Stimulated activated naive CD8-positive, alpha-beta T cell treated with anti-CD3 and anti-CD28 coated beads, Interleukin-15, amount 100 ng/mL, for 72 hours (primary cell): ENCODE measurements around the gene BCL2L2.
A peak's percentile ranks its signal among the peaks of the same experiment; 100 is the strongest.

Experiments used
- ATAC-seq: fragments of 150-1000 bp; cut with Tn5 transposase; 2 replicates; pipeline ENCODE4 v1.10.0; 2021; ENCODE audit warnings: mild to moderate bottlenecking, moderate library complexity
- DNase-seq, 2 donors: peaks; one replicate each; pipeline ENCODE4 v3.0.0; 2021 to 2022
- H3K27ac Mint-ChIP-seq, 2 donors: one replicate each; pipeline ENCODE4 v1.8.0; 2022; ENCODE audit warnings: mild to moderate bottlenecking in 2 of 2, mixed read lengths in 2 of 2, moderate library complexity in 2 of 2
- H3K27me3 Mint-ChIP-seq: one replicate; pipeline ENCODE4 v1.8.0; 2022; ENCODE audit warnings: mixed read lengths
- H3K4me1 Mint-ChIP-seq: one replicate; pipeline ENCODE4 v1.8.0; 2022; ENCODE audit warnings: mild to moderate bottlenecking, mixed read lengths
- H3K4me3 Mint-ChIP-seq, 2 donors: one replicate each; pipeline ENCODE4 v1.8.0; 2022; ENCODE audit warnings: mild to moderate bottlenecking in 2 of 2, mixed read lengths in 2 of 2, moderate library complexity in 1 of 2
- H3K9me3 Mint-ChIP-seq, 2 donors: one replicate each; pipeline ENCODE4 v1.8.0; 2022; ENCODE audit warnings: mixed read lengths in 2 of 2

BCL2L2 gene

DNA sequence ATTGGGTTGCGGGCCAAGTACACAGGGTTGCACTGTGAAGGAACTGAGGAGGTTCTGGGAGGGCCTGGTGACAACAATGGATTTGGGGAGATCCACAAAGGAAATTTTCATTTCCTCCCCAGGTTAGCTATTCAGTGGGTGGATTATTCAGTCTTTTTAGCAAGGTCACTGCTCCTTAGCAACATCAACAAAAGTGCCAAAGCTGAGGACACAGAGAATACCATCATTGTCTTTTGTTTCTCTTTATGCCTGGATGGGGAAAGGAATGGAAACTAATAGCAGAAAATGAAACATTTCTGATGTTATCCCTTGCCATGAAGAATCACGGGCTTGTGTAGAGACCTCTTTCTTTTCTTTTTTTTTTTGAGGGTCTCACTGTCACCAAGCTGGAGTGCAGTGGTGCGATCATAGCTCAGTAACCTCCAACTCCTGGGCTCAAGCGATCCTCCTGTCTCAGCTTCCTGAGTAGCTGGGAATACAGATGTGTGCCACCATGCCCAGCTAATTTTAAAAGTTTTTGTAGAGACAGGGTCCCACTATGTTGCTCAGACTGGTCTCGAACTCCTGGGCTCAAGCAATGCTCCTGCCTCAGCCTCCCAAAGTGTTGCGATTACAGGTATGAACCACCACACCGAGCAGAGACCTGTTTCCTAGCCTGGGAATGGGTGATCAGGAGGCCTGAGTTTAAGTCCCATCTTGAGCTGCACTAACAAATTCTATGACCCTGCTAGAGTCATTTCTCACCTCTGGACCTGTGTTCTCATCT lies 10.4 kb upstream of the BCL2L2 start:
- no peak for ATAC-seq
- Mint-ChIP-seq H3K4me3 (no peak overlapping the region), H3K4me1 (peaks cover 54% of the 10 kb centered on the region), H3K27me3 (no peaks in the 10 kb centered on the region), H3K27ac (no peak overlapping the region), H3K9me3 (no peaks in the 10 kb centered on the region)
- DNase-seq: no peak

DNA sequence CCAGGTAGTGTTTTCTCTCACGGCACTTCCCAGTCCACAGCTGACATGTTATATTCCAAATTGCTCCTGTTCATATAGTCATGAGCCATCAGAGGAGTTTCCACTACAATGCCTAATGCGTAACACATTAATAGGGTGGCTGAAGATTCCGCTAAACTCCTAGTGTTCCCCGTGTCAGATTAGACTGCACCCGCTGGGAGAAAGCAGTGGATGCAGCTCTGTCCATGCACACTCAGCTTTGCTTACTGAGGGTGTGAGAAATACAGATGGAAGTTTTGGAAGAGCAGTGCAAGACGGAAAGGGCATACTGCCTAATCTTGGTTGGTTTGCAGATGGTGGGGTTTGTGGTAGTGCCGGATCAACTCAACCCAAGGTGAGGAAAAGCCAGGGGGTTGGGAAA lies 9.5 kb upstream of the BCL2L2 start:
- no peak for DNase-seq
- peak overlapping the region; percentile 22 to 77 for H3K27ac Mint-ChIP-seq

GRCh38 chr14:23297611-23298277 lies 8.9 kb upstream of the BCL2L2 start:
- peaks cover 58% of the 10 kb centered on the region for H3K4me1 Mint-ChIP-seq
- H3K27me3 Mint-ChIP-seq: no peaks in the 10 kb centered on the region
- DNase-seq (no peak), ATAC-seq (no peak)
- H3K27ac Mint-ChIP-seq: peak overlapping the region in 1 of 2 donors; percentile 77
- no peaks in the 10 kb centered on the region for H3K9me3 Mint-ChIP-seq
- H3K4me3 Mint-ChIP-seq: no peak overlapping the region

More for the DNA sequence above, 9.5 kb upstream of the BCL2L2 start:
- peaks cover 54% of the 10 kb centered on the region for H3K4me1 Mint-ChIP-seq
- H3K27me3 Mint-ChIP-seq: no peaks in the 10 kb centered on the region
- no peak overlapping the region for H3K4me3 Mint-ChIP-seq
- H3K9me3 Mint-ChIP-seq: no peaks in the 10 kb centered on the region
- ATAC-seq: no peak

- Mint-ChIP-seq H3K9me3 (no peaks in the 10 kb centered on the region), H3K27ac (no peak overlapping the region), H3K27me3 (no peaks in the 10 kb centered on the region), H3K4me3 (no peak overlapping the region), H3K4me1 (peaks cover 59% of the 10 kb centered on the region)
- no peak for ATAC-seq
- no peak for DNase-seq
These were observed 7.2 kb upstream of the BCL2L2 start for GRCh38 chr14:23299211-23299957.

GRCh38 chr14:23299986-23300686 lies 6.5 kb upstream of the BCL2L2 start:
- Mint-ChIP-seq H3K27me3 (no peaks in the 10 kb centered on the region), H3K4me3 (peak overlapping the region; percentile 95 to 98), H3K9me3 (no peaks in the 10 kb centered on the region), H3K4me1 (peaks cover 52% of the 10 kb centered on the region), H3K27ac (peak overlapping the region; percentile 97 to 99)
- ATAC-seq (no peak), DNase-seq (no peak)

DNA sequence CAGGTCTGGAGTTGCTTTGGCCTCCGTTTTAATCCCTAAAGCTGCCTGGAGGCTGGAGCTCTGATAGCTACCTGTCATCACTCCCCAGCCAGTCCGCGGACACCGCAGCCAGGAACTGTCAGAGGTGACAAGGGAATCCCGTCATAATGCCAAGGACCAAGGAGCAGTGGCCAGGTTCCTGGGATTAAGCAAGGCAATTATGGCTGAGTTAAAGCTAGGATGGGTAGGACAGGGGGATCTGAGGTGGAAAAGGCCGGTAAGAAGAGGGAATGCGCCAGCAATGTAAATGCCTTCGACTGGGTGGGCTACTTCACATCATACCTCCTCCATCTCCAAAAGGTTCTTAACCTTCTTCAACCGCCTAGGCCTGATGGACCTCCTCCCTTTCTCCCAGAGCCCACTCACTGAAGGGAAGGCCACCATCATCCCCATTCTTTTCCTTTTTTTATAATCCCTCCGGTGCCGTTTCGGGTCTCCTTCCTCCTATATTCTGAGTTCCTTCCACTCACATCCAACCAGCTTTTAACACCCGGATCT lies 5.9 kb upstream of the BCL2L2 start:
- ATAC-seq (no peak), DNase-seq (peak in 1 of 2 donors; percentile 21)
- Mint-ChIP-seq H3K27me3 (peaks cover 4% of the 10 kb centered on the region), H3K27ac (peak overlapping the region; percentile 97 to 99), H3K9me3 (no peaks in the 10 kb centered on the region), H3K4me3 (peak overlapping the region; percentile 95 to 98), H3K4me1 (peaks cover 45% of the 10 kb centered on the region)

GRCh38 chr14:23301288-23301968 lies 5.2 kb upstream of the BCL2L2 start:
- Mint-ChIP-seq H3K4me3 (peak overlapping the region; percentile 98), H3K27ac (peak overlapping the region; percentile 99), H3K9me3 (no peaks in the 10 kb centered on the region), H3K27me3 (peaks cover 11% of the 10 kb centered on the region), H3K4me1 (peaks cover 45% of the 10 kb centered on the region)
- ATAC-seq: peak; percentile 89
- DNase-seq: peak; percentile 99 to 100

DNA sequence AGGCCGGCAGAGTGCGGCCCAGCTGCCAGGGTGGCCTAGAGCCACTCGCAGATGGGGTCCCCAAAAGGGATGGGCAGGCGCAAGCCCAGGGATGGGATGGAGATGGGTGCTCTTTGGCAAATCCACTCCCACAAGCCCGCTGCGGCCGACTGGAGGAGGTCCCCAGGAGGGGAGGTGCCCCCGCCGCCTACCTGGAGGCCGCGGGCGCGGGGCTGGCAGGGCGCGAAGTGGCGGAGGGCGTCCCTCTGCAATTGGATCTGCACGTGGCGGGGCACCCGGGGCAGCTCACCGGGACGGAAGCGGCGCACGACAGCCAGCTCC lies 4.7 kb upstream of the BCL2L2 start:
- ATAC-seq (peak; percentile 51), DNase-seq (no peak)
- H3K9me3 Mint-ChIP-seq: no peaks in the 10 kb centered on the region
- peak overlapping the region; percentile 99 for H3K27ac Mint-ChIP-seq
- H3K4me3 Mint-ChIP-seq: peak overlapping the region; percentile 97 to 98
- H3K27me3 Mint-ChIP-seq: peaks cover 14% of the 10 kb centered on the region
- peaks cover 47% of the 10 kb centered on the region for H3K4me1 Mint-ChIP-seq

GRCh38 chr14:23302290-23303225 lies 4.1 kb upstream of the BCL2L2 start, which contains the start of gene PPP1R3E:
TSS of gene PPP1R3E (minus strand) at chr14:23302859. CDS start at chr14:23302576, 283 bp downstream.
- Mint-ChIP-seq H3K4me3 (peak within 1 kb of the TSS; percentile 97 to 98), H3K4me1 (peaks cover 49% of the 10 kb centered on the region)
- peak; percentile 57 for ATAC-seq

DNA sequence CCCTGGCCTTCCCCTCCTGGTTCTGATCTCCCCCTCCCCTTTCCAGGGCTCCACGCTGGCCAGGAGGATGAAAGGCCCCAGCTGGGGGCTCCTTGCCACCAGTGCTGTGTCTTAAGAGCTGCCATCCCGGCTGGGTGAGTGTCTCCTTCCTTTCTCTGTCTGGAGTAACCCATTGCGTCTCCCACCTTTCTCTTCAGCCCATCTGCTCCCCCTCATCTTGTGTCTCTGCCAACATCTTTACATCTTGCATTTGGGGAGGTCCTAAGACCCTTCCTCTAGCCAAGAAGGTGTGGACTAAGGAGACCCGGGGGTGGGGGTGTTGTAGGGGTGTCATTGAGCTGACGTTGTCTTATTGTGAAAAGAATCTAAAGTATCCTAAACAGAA lies 505 bp downstream of the BCL2L2 start:
- DNase-seq: no peak
- H3K9me3 Mint-ChIP-seq: no peaks in the 10 kb centered on the region
- H3K4me3 Mint-ChIP-seq: peak overlapping the region; percentile 61 to 67
- H3K27me3 Mint-ChIP-seq: peaks cover 42% of the 10 kb centered on the region
- peaks cover 30% of the 10 kb centered on the region for H3K4me1 Mint-ChIP-seq
- no peak for ATAC-seq
- H3K27ac Mint-ChIP-seq: peak overlapping the region; percentile 22 to 48

More at GRCh38 chr14:23302290-23303225, 4.1 kb upstream of the BCL2L2 start, which contains the start of gene PPP1R3E:
- DNase-seq: peak; percentile 84 to 91
- Mint-ChIP-seq H3K9me3 (no peaks in the 10 kb centered on the region), H3K27ac (peak within 1 kb of the TSS; percentile 99), H3K27me3 (peaks cover 21% of the 10 kb centered on the region)

DNA sequence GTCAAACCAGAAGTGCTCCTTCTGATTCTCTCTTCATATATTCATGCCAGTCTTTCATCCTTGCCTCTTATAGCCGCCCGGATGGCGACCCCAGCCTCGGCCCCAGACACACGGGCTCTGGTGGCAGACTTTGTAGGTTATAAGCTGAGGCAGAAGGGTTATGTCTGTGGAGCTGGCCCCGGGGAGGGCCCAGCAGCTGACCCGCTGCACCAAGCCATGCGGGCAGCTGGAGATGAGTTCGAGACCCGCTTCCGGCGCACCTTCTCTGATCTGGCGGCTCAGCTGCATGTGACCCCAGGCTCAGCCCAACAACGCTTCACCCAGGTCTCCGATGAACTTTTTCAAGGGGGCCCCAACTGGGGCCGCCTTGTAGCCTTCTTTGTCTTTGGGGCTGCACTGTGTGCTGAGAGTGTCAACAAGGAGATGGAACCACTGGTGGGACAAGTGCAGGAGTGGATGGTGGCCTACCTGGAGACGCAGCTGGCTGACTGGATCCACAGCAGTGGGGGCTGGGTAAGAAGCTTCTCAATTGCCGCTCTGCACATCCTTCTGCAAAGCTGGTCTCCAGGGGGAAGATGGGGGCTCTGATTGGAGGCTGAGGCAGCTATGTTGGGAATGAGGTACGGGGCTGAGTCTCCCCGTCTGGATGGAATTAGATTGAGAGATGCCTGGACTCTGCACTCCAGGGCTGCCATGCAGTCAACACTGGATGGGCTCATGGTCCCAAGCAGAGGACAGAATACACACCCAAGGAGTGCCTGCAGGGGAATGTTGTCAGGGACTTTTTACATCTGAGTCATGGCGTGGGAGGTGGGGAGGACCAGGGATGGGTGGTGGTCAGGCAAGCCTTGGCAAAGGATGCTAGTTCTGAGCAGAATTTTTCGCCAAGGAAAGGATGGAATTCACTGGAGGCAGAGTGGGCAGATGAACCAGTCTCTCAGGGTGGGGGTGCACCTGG lies 1.3 kb downstream of the BCL2L2 start:
- ATAC-seq (no peak), DNase-seq (no peak)
- peaks cover 24% of the 10 kb centered on the region for H3K4me1 Mint-ChIP-seq
- H3K27ac Mint-ChIP-seq: peak overlapping the region; percentile 3 to 61
- no peaks in the 10 kb centered on the region for H3K9me3 Mint-ChIP-seq
- H3K27me3 Mint-ChIP-seq: peaks cover 42% of the 10 kb centered on the region
- H3K4me3 Mint-ChIP-seq: peak overlapping the region; percentile 32 to 67

- DNase-seq (no peak), ATAC-seq (no peak)
- peaks cover 17% of the 10 kb centered on the region for H3K4me1 Mint-ChIP-seq
- H3K27ac Mint-ChIP-seq: no peak overlapping the region
- H3K9me3 Mint-ChIP-seq: no peaks in the 10 kb centered on the region
- no peak overlapping the region for H3K4me3 Mint-ChIP-seq
- H3K27me3 Mint-ChIP-seq: peaks cover 42% of the 10 kb centered on the region
These were observed 2.2 kb downstream of the BCL2L2 start for GRCh38 chr14:23308721-23309445.
